GM18502 (cell line): ENCODE measurements around the gene TNRC6C.
"Not testable (repeated sequence)": the region's sequence is repeated elsewhere in the genome, so short reads cannot be mapped to it uniquely, and the experiment has no call there.

Experiments
- ATAC-seq: cut with Tn5 transposase; IDR thresholded peaks from one replicate; pipeline ENCODE4 v1.9.1; 2021; ENCODE audit warnings: mild to moderate bottlenecking; ENCODE audit not compliant: unreplicated experiment, poor library complexity

Gene TNRC6C

GRCh38 chr17:78107976-78108725, 149.6 kb downstream of the TNRC6C start:
- ATAC-seq: no peak

DNA sequence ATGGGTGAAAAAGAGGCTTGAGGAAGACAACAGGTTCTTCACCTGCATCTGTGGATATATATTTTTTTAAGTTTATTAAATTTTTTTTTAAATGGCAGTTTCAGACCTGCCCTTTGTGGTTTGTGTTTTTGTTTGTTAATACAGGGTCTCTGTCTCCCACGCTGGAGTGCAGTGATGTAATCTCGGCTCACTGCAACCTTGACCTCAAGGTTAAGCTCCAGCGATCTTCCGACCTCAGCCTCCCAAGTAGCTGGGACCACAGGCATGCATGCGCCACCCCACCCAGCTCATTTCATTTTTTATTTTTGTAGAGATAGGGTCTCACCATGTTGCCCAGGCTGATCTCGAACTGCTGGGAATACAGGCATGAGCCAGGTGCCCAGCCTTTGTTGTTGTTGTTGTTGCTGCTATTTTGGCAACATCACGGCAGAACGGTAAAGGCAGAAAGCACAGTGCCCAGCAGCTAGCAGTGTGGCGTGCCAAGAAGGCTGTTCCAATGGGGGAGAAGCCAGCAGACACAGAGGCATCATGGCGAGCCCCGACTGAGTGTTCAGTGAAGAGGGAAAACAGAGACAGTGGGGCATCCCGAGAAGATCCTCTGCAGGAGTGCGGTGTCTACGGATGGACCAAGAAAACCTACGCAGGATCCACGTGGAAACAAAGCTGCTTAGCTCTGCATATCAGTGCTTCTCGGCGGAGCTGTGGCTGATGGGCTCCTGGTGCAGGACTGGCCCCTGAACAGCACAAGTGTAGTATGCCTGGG, 150.4 kb downstream of the TNRC6C start:
- ATAC-seq: no peak

DNA sequence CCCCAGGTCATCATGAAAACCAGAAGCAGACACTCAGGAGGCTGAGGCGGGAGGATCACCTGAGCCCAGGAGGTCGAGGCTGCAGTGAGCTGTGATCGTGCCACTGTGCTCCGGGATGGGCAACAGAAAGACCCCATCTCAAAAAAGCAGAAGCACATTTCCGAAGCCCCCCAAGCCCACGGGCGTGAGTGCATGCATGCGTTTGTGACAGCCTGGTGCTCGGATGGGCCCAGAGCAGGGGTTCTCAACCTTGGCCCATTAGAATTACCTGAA, 150.9 kb downstream of the TNRC6C start:
- ATAC-seq: no peak

GRCh38 chr17:78110363-78111015, 152.0 kb downstream of the TNRC6C start:
- no peak for ATAC-seq

DNA sequence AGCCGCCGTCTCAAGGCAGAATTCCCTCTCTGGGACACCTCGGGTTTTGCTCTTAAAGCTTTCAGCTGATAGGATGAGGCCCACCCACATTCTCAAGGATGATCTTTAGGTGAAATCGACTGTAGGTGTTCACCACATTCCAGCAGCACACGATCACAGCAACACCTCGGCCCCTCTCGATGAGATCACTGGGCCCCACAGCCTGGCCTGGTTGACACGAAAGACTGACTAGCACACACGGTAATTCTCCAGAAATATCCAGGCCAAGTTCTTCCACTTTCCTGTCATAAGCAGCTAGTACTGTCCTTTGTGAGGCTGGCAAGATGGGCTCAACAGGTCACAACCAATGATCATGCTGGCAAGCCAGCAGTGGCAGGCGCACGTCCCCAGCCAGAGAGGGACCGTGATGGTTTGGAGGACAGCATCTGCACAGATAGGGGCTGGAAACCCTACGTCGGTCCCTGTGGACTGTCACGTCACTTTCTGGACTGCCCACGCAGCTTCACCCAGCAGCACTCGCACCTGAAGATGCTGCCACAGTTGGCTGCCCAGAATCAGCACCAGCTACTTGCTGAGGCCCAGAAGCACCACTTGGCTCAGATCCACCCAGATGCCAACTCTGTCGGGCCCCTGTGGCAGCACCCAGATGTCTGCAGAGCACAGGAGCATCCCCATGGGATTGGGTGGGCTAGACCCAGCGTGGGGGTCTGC, 152.7 kb downstream of the TNRC6C start:
- no peak for ATAC-seq

DNA sequence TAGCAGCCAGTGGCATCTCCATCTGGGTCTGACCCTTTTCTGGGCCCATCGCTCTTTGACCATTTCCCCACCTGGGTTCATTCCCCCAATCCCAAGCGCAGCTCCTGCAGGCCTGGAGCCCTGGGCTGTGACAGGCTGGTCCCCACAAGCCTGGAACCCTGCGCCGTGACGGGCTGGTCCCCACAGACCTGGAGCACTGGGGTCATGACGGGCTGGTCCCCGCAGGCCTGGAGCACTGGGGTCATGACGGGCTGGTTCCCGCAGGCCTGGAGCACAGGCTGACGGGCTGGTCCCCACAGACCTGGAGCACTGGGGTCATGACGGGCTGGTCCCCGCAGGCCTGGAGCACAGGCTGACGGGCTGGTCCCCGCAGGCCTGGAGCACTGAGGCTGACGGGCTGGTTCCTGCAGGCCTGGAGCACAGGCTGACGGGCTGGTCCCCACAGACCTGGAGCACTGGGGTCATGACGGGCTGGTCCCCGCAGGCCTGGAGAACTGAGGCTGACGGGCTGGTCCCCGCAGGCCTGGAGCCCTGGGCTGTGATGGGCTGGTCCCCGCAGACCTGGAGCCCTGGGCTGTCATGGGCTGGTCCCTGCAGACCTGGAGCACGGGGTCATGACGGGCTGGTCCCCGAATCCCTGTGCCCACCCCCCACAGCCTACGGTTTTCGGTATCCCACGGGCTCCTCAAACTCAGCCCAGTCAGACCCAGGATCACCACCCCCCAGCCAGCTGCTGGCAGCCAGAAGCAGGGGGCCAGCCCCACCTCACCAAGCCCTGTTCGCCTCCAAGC, 153.4 kb downstream of the TNRC6C start:
- no peak for ATAC-seq

- ATAC-seq: no peak
These were observed 154.3 kb downstream of the TNRC6C start for GRCh38 chr17:78112518-78113471.

GRCh38 chr17:78113804-78114785, 155.6 kb downstream of the TNRC6C start:
- no peak for ATAC-seq

- no peak for ATAC-seq
These were observed 156.6 kb downstream of the TNRC6C start for GRCh38 chr17:78114831-78115723.

GRCh38 chr17:78115803-78116202, 157.3 kb downstream of the TNRC6C start:
- not testable (repeated sequence) for ATAC-seq

GRCh38 chr17:78116411-78116810, 157.9 kb downstream of the TNRC6C start:
- ATAC-seq: no peak

DNA sequence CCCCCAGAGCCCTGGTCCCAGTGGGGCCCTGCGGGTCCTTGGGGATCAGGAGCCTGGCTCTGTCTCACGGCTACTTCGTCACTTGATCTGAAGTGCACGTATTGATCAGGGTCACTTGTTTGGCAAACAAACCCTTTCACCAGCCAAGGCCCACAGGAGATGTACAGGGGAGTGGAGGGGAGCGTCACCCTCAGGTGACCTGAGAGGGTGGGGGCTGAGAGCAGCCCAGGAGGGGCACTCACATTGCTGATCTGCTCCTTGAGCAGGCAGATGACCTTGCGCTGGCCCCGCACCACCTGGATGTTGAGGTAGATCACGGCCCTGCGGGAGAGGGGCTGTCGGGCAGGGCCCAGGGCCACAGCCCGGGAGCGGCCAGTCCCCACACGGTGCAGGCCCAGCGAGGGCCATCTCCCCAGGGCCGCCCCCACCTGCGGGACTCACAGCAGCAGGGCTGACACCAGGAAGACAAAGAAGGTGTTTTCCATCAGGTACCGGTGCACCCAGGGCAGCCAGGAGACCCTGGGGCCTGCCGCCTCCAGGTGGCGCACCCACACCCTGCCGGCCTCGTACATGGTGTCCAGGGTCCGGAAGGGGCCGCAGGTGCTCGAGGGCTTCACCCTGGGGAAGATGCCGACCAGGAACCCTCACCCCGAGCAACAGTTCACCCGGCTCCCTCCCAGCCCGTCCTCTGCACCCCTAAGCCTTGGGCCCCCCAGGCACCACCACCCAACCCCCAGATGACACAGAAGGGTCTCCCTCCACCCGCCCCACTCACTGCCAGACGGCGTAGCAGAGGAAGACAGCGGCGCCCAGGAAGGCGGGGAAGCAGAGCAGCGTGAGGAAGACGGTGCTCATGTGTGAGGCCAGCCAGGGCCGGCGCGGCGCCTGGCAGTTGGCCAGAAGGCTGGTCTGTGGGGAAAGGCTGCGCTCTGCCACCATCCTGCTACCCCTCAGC, 158.8 kb downstream of the TNRC6C start:
- ATAC-seq: no peak

DNA sequence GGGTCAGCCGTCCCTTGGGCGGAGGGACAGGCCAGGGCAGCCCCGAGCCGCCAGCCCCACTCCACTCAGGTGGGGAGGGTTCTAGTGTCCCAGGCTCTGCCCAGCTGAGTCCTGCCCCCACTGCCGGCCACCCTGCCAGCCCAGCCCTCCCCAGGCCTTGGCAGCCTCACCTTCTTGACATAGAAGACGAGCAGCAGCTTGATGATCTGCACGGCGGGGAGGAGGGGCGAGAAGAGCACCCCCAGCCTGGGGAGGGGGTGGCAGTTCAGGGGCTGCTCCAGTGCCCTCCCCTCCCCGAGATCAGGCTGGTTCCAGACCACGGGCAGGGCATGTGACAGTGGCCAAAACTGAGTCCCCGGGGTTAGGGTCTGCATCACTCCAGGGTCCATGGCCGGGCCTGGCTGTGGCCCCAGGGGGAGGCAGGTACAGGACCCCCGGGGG, 160.3 kb downstream of the TNRC6C start:
- ATAC-seq: no peak

- ATAC-seq: no peak
These were observed 162.0 kb downstream of the TNRC6C start for GRCh38 chr17:78120537-78120936.

GRCh38 chr17:78120971-78121800, 162.7 kb downstream of the TNRC6C start:
- ATAC-seq: no peak
